Liver (tissue), 9 donors: ENCODE measurements around the gene SRD5A1. TPM values are rescaled to one million over a fixed set of nuclear protein-coding genes. Genes with fewer than 3 reads are reported as not detected.

Experiments used
- DNase-seq: peaks from one replicate; pipeline ENCODE4 v3.0.0-alpha.2; 2017; ENCODE audit warnings: low spot score
- H3K27ac ChIP-seq, 2 donors: one replicate each; pipeline ENCODE4 v1.7.0; 2013; ENCODE audit warnings: inconsistent platforms in 2 of 2, low read length in 2 of 2, control low read depth in 1 of 2, low read depth in 1 of 2, mild to moderate bottlenecking in 1 of 2
- H3K27me3 ChIP-seq, 4 donors: one replicate each; pipeline versions ENCODE4 v1.6.1 to v1.7.0; 2013; ENCODE audit warnings: low read length in 3 of 4, inconsistent platforms in 1 of 4, mild to moderate bottlenecking in 1 of 4, moderate library complexity in 1 of 4; ENCODE audit not compliant: control insufficient read depth in 4 of 4, insufficient read depth in 4 of 4
- H3K36me3 ChIP-seq, 4 donors: one replicate each; pipeline versions ENCODE4 v1.6.1 to v1.7.0; 2013; ENCODE audit warnings: low read length in 3 of 4, mild to moderate bottlenecking in 3 of 4, low read depth in 1 of 4, moderate library complexity in 1 of 4; ENCODE audit not compliant: control insufficient read depth in 4 of 4, insufficient read depth in 3 of 4
- H3K4me1 ChIP-seq, 4 donors: one replicate each; pipeline versions ENCODE4 v1.6.1 to v1.7.0; 2013; ENCODE audit warnings: low read length in 3 of 4, mild to moderate bottlenecking in 3 of 4, moderate library complexity in 1 of 4; ENCODE audit not compliant: control insufficient read depth in 4 of 4, insufficient read depth in 4 of 4
- H3K4me3 ChIP-seq, 3 donors: one replicate each; pipeline versions ENCODE4 v1.6.1 to v1.7.0; 2013; ENCODE audit warnings: low read length in 3 of 3, control low read depth in 1 of 3, low read depth in 1 of 3, mild to moderate bottlenecking in 1 of 3
- H3K9ac ChIP-seq, 2 donors: one replicate each; pipeline ENCODE4 v1.7.0; 2013; ENCODE audit warnings: low read length in 2 of 2, mild to moderate bottlenecking in 2 of 2, moderate library complexity in 2 of 2, control low read depth in 1 of 2, low read depth in 1 of 2
- H3K9me3 ChIP-seq, 4 donors: one replicate each; pipeline versions ENCODE4 v1.6.1 to v1.7.0; 2013; ENCODE audit warnings: low read length in 3 of 4; ENCODE audit not compliant: control insufficient read depth in 4 of 4
- EGR1 ChIP-seq, 2 donors: IDR thresholded peaks; 2 replicates each; pipeline ENCODE4 v1.6.1; 2016 to 2018; ENCODE audit warnings: antibody characterized with exemption in 2 of 2, low read depth in 2 of 2
- FOXA1 ChIP-seq: IDR thresholded peaks from 2 replicates; pipeline ENCODE4 v1.6.1; 2016; ENCODE audit warnings: antibody characterized with exemption
- FOXA2 ChIP-seq: IDR thresholded peaks from 2 replicates; pipeline ENCODE4 v1.6.1; 2016; ENCODE audit warnings: antibody characterized with exemption
- GABPA ChIP-seq, 2 donors: IDR thresholded peaks in 1 of 2; conservative IDR thresholded peaks in 1 of 2; 2 replicates each; pipeline ENCODE4 v1.6.1; 2016; ENCODE audit warnings: antibody characterized with exemption in 2 of 2, mild to moderate bottlenecking in 1 of 2, moderate library complexity in 1 of 2
- HNF4A ChIP-seq, 2 donors: conservative IDR thresholded peaks; 2 replicates each; pipeline ENCODE4 v1.6.1; 2016; ENCODE audit warnings: antibody characterized with exemption in 2 of 2, mild to moderate bottlenecking in 2 of 2
- HNF4G ChIP-seq: IDR thresholded peaks from 2 replicates; pipeline ENCODE4 v1.6.1; 2016; ENCODE audit warnings: antibody characterized with exemption
- RAD21 ChIP-seq, 2 donors: IDR thresholded peaks; 2 replicates each; pipeline ENCODE4 v1.6.1; 2016; ENCODE audit warnings: antibody characterized with exemption in 2 of 2, mild to moderate bottlenecking in 2 of 2
- RXRA ChIP-seq, 2 donors: IDR thresholded peaks; 2 replicates each; pipeline ENCODE4 v1.6.1; 2017 to 2018; ENCODE audit warnings: antibody characterized with exemption in 2 of 2, mild to moderate bottlenecking in 1 of 2
- SP1 ChIP-seq: IDR thresholded peaks from 2 replicates; pipeline ENCODE4 v1.6.1; 2018; ENCODE audit warnings: antibody characterized with exemption, mild to moderate bottlenecking
- TAF1 ChIP-seq: conservative IDR thresholded peaks from 2 replicates; pipeline ENCODE4 v1.6.1; 2016; ENCODE audit warnings: antibody characterized with exemption, mild to moderate bottlenecking
- YY1 ChIP-seq: IDR thresholded peaks from 2 replicates; pipeline ENCODE4 v1.6.1; 2016; ENCODE audit warnings: antibody characterized with exemption, mild to moderate bottlenecking
- WGBS: extraction: QIAGEN DNeasy Blood & Tissue Kit; methylation state at CpG from one replicate; pipeline ENCODE4 v1.1.7; 2013; 5-methylcytosine and 5-hydroxymethylcytosine counted together
- polyA plus RNA-seq, 2 donors: library from polyadenylated mRNA; stranded (reverse) in 1 of 2; unstranded in 1 of 2; fragments of 200-250 nt in 1 of 2; fragments of >200 nt in 1 of 2; fragmentation: Nextera tagmentation in 1 of 2; extraction: Ambion mirVana in 1 of 2; gene quantifications; one replicate each; pipeline versions ENCODE4 v1.2.1 to v1.2.3, GENCODE V29; 2013 to 2015
- total RNA-seq, 2 donors: library from RNA; depleted of rRNA; stranded (reverse); fragments of >200 nt; gene quantifications; one replicate each; pipeline ENCODE4 v1.2.3, GENCODE V29; 2014
- TF ChIP-seq, protein P1 (sequence below): fragments of 150-350 bp; IDR thresholded peaks from 2 replicates; pipeline ENCODE4 v1.5.1; 2017; ENCODE audit warnings: improper control_type of control experiment, low read depth, low read length; ENCODE audit not compliant: missing input control
- TF ChIP-seq, protein P2 (sequence below): IDR thresholded peaks from 2 replicates; pipeline ENCODE4 v1.6.1; 2016; ENCODE audit warnings: antibody characterized with exemption
- TF ChIP-seq, protein P3 (sequence below): IDR thresholded peaks from 2 replicates; pipeline ENCODE4 v1.6.1; 2016; ENCODE audit warnings: antibody characterized with exemption
- TF ChIP-seq, protein P4 (sequence below): IDR thresholded peaks from 2 replicates; pipeline ENCODE4 v1.6.1; 2016; ENCODE audit warnings: antibody characterized with exemption
- TF ChIP-seq, protein P5 (sequence below): IDR thresholded peaks from 2 replicates; pipeline ENCODE4 v1.6.1; 2016; ENCODE audit warnings: antibody characterized with exemption, mild to moderate bottlenecking
- donor health status: healthy.
- donor health status: healthy.
- donor health status: healthy.
- donor health status: healthy.
- donor health status: healthy.

The SRD5A1 gene
- total and polyA plus RNA-seq, 4 donors, result 6.3 to 87.0 (median 47.7) TPM

DNA sequence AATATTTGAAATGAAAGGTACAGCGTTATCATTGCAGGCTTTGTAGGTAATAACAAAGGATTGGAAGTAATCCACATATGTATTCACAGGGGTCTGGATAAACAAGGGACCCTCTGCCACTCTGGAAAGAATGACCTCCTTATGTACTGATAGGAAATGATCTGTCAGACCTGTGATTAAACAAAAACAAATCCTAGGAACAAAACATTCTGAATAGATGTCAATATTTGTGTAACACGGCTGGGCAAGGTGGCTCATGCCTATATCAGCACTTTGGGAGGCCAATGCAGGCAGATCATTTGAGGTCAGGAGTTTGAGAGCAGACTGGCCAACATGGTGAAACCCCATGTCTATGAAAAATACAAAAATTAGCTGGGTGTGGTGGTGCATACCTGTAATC, 42.7 kb upstream of the SRD5A1 start (continued):
- TF ChIP-seq, protein P1, sequence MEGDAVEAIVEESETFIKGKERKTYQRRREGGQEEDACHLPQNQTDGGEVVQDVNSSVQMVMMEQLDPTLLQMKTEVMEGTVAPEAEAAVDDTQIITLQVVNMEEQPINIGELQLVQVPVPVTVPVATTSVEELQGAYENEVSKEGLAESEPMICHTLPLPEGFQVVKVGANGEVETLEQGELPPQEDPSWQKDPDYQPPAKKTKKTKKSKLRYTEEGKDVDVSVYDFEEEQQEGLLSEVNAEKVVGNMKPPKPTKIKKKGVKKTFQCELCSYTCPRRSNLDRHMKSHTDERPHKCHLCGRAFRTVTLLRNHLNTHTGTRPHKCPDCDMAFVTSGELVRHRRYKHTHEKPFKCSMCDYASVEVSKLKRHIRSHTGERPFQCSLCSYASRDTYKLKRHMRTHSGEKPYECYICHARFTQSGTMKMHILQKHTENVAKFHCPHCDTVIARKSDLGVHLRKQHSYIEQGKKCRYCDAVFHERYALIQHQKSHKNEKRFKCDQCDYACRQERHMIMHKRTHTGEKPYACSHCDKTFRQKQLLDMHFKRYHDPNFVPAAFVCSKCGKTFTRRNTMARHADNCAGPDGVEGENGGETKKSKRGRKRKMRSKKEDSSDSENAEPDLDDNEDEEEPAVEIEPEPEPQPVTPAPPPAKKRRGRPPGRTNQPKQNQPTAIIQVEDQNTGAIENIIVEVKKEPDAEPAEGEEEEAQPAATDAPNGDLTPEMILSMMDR, result no peak
- TF ChIP-seq RAD21 (IDR thresholded peaks at IDR 0.05), result peak; percentile 33 to 45
- TF ChIP-seq, protein P2, sequence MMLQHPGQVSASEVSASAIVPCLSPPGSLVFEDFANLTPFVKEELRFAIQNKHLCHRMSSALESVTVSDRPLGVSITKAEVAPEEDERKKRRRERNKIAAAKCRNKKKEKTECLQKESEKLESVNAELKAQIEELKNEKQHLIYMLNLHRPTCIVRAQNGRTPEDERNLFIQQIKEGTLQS, result peak; percentile 90
- peak; percentile 76 to 77 for TF ChIP-seq HNF4A (conservative IDR thresholded peaks at IDR 0.05)
- TF ChIP-seq RXRA (IDR thresholded peaks at IDR 0.05), result peak; percentile 96 to 98
- peak; percentile 96 for TF ChIP-seq FOXA2
- TF ChIP-seq FOXA1, result peak; percentile 94
- TF ChIP-seq, protein P3, sequence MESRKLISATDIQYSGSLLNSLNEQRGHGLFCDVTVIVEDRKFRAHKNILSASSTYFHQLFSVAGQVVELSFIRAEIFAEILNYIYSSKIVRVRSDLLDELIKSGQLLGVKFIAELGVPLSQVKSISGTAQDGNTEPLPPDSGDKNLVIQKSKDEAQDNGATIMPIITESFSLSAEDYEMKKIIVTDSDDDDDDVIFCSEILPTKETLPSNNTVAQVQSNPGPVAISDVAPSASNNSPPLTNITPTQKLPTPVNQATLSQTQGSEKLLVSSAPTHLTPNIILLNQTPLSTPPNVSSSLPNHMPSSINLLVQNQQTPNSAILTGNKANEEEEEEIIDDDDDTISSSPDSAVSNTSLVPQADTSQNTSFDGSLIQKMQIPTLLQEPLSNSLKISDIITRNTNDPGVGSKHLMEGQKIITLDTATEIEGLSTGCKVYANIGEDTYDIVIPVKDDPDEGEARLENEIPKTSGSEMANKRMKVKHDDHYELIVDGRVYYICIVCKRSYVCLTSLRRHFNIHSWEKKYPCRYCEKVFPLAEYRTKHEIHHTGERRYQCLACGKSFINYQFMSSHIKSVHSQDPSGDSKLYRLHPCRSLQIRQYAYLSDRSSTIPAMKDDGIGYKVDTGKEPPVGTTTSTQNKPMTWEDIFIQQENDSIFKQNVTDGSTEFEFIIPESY, result peak; percentile 76

DNA sequence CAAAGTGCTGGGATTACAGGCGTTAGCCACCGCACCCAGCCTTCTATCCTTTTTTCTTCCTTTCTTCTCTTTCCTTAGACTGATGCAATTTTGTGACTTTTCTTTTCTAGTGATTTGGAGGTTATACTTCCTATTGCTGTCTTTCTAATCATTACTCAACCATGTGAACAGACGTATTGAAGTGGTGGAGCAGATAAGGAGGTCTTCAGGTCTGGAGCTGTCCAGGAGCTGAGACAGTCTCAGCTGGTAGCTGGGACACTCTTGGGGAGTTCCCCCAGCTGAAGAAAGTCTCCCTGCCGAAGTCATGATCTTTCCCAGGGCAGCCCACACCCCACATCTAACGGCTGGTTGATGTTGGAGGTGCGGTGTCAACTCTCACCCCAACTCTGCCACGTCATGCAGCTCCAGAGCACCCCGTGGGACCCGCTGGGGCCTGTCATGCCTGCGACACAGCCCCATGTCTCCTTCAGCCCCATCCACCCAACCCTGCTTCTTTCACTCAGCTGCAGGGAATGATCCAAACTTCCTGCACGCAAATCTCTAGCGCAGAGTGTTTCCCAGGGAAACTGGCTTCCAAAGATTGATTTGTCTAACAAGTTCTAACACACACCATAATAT, 41.5 kb upstream of the SRD5A1 start:
- H3K4me1 ChIP-seq, result peaks cover 7 to 74% (median 41%) of the 10 kb centered on the region in 4 donors
- TF ChIP-seq EGR1 (IDR thresholded peaks at IDR 0.05; ENCODE audit: low read depth in 2 of 2) (no peak), YY1 (no peak), SP1 (no peak), FOXA2 (no peak), HNF4A (conservative IDR thresholded peaks at IDR 0.05) (no peak)
- TF ChIP-seq, protein P3, result no peak
- TF ChIP-seq, protein P4, sequence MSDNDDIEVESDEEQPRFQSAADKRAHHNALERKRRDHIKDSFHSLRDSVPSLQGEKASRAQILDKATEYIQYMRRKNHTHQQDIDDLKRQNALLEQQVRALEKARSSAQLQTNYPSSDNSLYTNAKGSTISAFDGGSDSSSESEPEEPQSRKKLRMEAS, result no peak
- TF ChIP-seq, protein P2, result no peak
- 78% methylated on average over 12 of the region's 12 CpGs for WGBS
- H3K27ac ChIP-seq, result peak overlapping the region; percentile 92 to 96
- peaks cover 0 to 4% (median 1%) of the 10 kb centered on the region in 4 donors for H3K36me3 ChIP-seq
- H3K9ac ChIP-seq, result peak overlapping the region in 1 of 2 donors; percentile 64
- H3K9me3 ChIP-seq, result no peaks in the 10 kb centered on the region
- no peak for DNase-seq
- H3K4me3 ChIP-seq, result no peak overlapping the region
- no peaks in the 10 kb centered on the region for H3K27me3 ChIP-seq

DNA sequence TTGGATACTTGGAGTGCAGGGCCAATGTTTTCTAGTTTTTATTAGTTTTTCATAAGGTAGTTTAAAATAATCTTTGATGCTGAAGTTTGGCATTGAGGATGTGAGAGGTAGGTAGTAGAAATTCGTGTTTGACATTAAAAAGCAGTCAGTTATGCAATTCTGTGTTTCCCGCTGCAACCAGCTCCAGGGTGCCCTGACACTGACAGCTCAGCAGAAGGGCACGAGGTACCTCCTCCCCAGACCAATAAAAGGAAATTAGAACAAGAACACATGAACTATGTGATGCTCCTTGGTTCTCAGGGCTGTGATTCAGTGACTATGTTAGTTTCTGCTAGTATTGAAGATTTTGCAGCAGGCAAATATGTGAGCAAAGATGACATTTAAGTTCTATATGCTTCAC, 40.6 kb upstream of the SRD5A1 start:
- Histone ChIP-seq H3K9ac (peak overlapping the region in 1 of 2 donors; percentile 2), H3K27ac (peak overlapping the region; percentile 92 to 96), H3K4me3 (no peak overlapping the region), H3K36me3 (no peaks in the 10 kb centered on the region), H3K9me3 (no peaks in the 10 kb centered on the region), H3K4me1 (peaks cover 12 to 76% (median 44%) of the 10 kb centered on the region in 4 donors), H3K27me3 (no peaks in the 10 kb centered on the region)
- no peak for DNase-seq
- WGBS, result 24% methylated on average over 3 of the region's 3 CpGs
- TF ChIP-seq HNF4G (peak; percentile 19), EGR1 (IDR thresholded peaks at IDR 0.05; ENCODE audit: low read depth in 2 of 2) (no peak), HNF4A (conservative IDR thresholded peaks at IDR 0.05) (peak in 1 of 2 donors; percentile 72), GABPA (IDR thresholded peaks at IDR 0.05 in 1 of 2, conservative IDR thresholded peaks at IDR 0.05 in 1 of 2) (no peak), RXRA (IDR thresholded peaks at IDR 0.05) (peak; percentile 78 to 85), TAF1 (no peak), RAD21 (IDR thresholded peaks at IDR 0.05) (peak in 1 of 2 donors; percentile 44)
- TF ChIP-seq, protein P3, result no peak
- TF ChIP-seq, protein P5, sequence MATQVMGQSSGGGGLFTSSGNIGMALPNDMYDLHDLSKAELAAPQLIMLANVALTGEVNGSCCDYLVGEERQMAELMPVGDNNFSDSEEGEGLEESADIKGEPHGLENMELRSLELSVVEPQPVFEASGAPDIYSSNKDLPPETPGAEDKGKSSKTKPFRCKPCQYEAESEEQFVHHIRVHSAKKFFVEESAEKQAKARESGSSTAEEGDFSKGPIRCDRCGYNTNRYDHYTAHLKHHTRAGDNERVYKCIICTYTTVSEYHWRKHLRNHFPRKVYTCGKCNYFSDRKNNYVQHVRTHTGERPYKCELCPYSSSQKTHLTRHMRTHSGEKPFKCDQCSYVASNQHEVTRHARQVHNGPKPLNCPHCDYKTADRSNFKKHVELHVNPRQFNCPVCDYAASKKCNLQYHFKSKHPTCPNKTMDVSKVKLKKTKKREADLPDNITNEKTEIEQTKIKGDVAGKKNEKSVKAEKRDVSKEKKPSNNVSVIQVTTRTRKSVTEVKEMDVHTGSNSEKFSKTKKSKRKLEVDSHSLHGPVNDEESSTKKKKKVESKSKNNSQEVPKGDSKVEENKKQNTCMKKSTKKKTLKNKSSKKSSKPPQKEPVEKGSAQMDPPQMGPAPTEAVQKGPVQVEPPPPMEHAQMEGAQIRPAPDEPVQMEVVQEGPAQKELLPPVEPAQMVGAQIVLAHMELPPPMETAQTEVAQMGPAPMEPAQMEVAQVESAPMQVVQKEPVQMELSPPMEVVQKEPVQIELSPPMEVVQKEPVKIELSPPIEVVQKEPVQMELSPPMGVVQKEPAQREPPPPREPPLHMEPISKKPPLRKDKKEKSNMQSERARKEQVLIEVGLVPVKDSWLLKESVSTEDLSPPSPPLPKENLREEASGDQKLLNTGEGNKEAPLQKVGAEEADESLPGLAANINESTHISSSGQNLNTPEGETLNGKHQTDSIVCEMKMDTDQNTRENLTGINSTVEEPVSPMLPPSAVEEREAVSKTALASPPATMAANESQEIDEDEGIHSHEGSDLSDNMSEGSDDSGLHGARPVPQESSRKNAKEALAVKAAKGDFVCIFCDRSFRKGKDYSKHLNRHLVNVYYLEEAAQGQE, result peak; percentile 19
